ENCODE measurements around the gene FASTKD3.

DNA sequence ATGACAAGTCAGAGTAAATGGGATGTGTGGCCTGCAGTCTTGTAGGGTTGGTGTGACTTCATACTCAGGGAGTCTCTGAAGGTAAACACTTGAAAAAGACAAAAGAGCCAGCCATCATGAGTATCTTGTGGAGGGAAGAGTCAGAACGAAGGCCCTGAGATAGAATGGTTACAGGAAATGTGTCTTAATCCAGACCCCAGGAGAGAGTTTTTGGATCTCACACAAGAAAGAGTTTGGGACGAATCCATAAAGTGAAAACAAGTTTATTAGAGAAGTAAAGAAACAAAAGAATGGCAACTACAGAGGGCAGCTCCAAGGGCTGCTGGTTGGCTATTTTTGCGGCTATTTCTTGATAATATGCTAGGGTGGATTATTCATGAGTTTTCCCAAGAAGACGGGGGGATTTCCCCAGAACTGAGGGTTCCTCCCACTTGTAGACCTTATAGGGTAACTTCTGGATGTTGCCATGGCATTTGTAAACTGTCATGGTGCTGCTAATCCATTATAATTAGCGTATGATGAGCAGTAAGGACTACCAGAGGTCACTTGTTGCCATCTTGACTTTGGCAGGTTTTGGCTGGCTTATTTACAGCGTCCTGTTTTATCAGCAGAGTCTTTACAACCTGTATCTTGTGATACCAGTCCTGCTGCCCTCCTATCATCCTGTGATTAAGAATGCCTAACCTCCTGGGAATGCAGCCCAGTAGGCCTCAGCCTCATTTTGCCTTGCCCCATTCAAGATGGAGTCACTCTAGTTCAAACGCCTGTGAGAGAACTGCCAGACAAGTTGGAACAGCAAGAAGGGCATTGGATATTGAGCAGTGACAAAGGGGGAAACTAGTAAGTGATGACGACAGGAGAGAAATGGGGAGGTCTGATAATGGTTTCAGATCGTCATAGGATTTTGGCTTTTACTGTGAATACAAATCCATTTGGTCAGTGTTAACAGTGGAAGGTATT is 34.1 kb upstream of the FASTKD3 start:
- TF ChIP-seq, protein P1, sequence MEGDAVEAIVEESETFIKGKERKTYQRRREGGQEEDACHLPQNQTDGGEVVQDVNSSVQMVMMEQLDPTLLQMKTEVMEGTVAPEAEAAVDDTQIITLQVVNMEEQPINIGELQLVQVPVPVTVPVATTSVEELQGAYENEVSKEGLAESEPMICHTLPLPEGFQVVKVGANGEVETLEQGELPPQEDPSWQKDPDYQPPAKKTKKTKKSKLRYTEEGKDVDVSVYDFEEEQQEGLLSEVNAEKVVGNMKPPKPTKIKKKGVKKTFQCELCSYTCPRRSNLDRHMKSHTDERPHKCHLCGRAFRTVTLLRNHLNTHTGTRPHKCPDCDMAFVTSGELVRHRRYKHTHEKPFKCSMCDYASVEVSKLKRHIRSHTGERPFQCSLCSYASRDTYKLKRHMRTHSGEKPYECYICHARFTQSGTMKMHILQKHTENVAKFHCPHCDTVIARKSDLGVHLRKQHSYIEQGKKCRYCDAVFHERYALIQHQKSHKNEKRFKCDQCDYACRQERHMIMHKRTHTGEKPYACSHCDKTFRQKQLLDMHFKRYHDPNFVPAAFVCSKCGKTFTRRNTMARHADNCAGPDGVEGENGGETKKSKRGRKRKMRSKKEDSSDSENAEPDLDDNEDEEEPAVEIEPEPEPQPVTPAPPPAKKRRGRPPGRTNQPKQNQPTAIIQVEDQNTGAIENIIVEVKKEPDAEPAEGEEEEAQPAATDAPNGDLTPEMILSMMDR (IDR thresholded peaks at IDR 0.05), result no peak
- no peak for TF ChIP-seq POLR2A (IDR thresholded peaks at IDR 0.05)
